AG20443 (cell line): Measurements from ENCODE around the gene LRRC4.

Experiments
- DNase-seq: peaks from one replicate; pipeline ENCODE4 v3.0.0; 2012; ENCODE audit warnings: low spot score, mixed read lengths

The LRRC4 gene

GRCh38 chr7:127979113-127979727, 52.0 kb downstream of the LRRC4 start:
- DNase-seq: no peak

GRCh38 chr7:127978421-127978820, 52.8 kb downstream of the LRRC4 start:
- no peak for DNase-seq
